ENCODE data around the gene DYNLRB1. TPM values are rescaled to one million over a fixed set of nuclear protein-coding genes. Genes with fewer than 3 reads are reported as not detected.

The DYNLRB1 gene
- total and polyA plus RNA-seq, 12 donors = 132 to 408 (median 152) TPM

GRCh38 chr20:34553366-34553867 is 37.2 kb downstream of the DYNLRB1 start:
- Histone ChIP-seq H3K27ac (peak overlapping the region in 5 of 10 donors; percentile 9 to 53 (median 16)), H3K9me3 (no peaks in the 10 kb centered on the region), H3K27me3 (no peaks in the 10 kb centered on the region), H3K4me3 (no peak overlapping the region), H3K4me1 (peaks cover 0 to 24% (median 16%) of the 10 kb centered on the region in 9 donors), H3K36me3 (no peaks in the 10 kb centered on the region)
- DNase-seq (peak in 1 of 2 donors; percentile 33), ATAC-seq (peak in 7 of 8 donors; percentile 34 to 67 (median 57))
- WGBS, 2 donors = 34 to 35% methylated on average over 4 of the region's 4 CpGs
- intact Hi-C loops (cut with DNase I) = no loop called here
- TF ChIP-seq CTCF (IDR thresholded peaks at IDR 0.05) = no peak

GRCh38 chr20:34557936-34558319 is 41.7 kb downstream of the DYNLRB1 start:
- intact Hi-C loops (cut with DNase I) = loop anchor here in 1 of 10 donors (5.0 kb wide), 1 partner anchor 149 kb away; no protein-coding TSS in a partner anchor
- WGBS, 2 donors = 31 to 38% methylated on average over 11 of the region's 11 CpGs

GRCh38 chr20:34558320-34559218 is 42.3 kb downstream of the DYNLRB1 start, which contains the start of gene MAP1LC3A:
MAP1LC3A (plus strand) TSS chr20:34558718; CDS start chr20:34558869, 151 bp downstream.
- peak within 1 kb of the TSS; percentile 63 to 93 (median 74) for H3K4me3 ChIP-seq
- peaks cover 0 to 13% (median 0%) of the 10 kb centered on the region in 9 donors for H3K36me3 ChIP-seq
- no peaks in the 10 kb centered on the region for H3K9me3 ChIP-seq
- peak; percentile 91 to 97 (median 96) for ATAC-seq
- DNase-seq = peak; percentile 95 to 97
- WGBS, 2 donors = 3 to 4% methylated on average over 91 to 103 of the region's 103 CpGs
- peaks cover 0 to 32% (median 15%) of the 10 kb centered on the region in 9 donors for H3K4me1 ChIP-seq
- no peaks in the 10 kb centered on the region for H3K27me3 ChIP-seq
- no peak for TF ChIP-seq CTCF (IDR thresholded peaks at IDR 0.05)
- peak within 1 kb of the TSS; percentile 71 to 98 (median 94) for H3K27ac ChIP-seq
- intact Hi-C loops (cut with DNase I) = loop anchor here in 1 of 10 donors (5.0 kb wide), 1 partner anchor 149 kb away; no protein-coding TSS in a partner anchor

More at GRCh38 chr20:34557936-34558319, 41.7 kb downstream of the DYNLRB1 start:
- H3K4me1 ChIP-seq = peaks cover 0 to 38% (median 21%) of the 10 kb centered on the region in 9 donors
- DNase-seq = no peak
- ATAC-seq = no peak
- TF ChIP-seq CTCF (IDR thresholded peaks at IDR 0.05) = no peak
- H3K4me3 ChIP-seq = peak overlapping the region; percentile 63 to 93 (median 74)
- peaks cover 0 to 13% (median 0%) of the 10 kb centered on the region in 9 donors for H3K36me3 ChIP-seq
- no peaks in the 10 kb centered on the region for H3K9me3 ChIP-seq
- peak overlapping the region; percentile 71 to 98 (median 94) for H3K27ac ChIP-seq
- H3K27me3 ChIP-seq = no peaks in the 10 kb centered on the region

All from heart right ventricle (tissue), 16 donors.